Natural killer cell treated with Interleukin-12 subunit alpha and Interleukin-12 subunit beta and Interleukin-15 and Interleukin-18, amount 100 ng/mL, for 72 hours (primary cell): ENCODE data around the gene STOML1. TPM values are rescaled to one million over a fixed set of nuclear protein-coding genes. Genes with fewer than 3 reads are reported as not detected.
"Not testable (repeated sequence)": the region's sequence is repeated elsewhere in the genome, so short reads cannot be mapped to it uniquely, and the experiment has no call there.

Experiments used
- ATAC-seq, 2 donors: fragments of 150-1000 bp; cut with Tn5 transposase in 1 of 2; sonication (Bioruptor Pico), chemical (Tn5 transposase) in 1 of 2; 2 replicates each; pipeline ENCODE4 v1.10.0; 2021
- DNase-seq: peaks from one replicate; pipeline ENCODE4 v3.0.0; 2022; ENCODE audit warnings: low spot score
- H3K27ac Mint-ChIP-seq, 2 donors: 1 replicate in 1 of 2; 2 replicates in 1 of 2; pipeline ENCODE4 v1.8.0; 2022; ENCODE audit warnings: mixed read lengths in 2 of 2, mild to moderate bottlenecking in 1 of 2, moderate library complexity in 1 of 2
- H3K27me3 Mint-ChIP-seq, 2 donors: 1 replicate in 1 of 2; 2 replicates in 1 of 2; pipeline ENCODE4 v1.8.0; 2022; ENCODE audit warnings: mixed read lengths in 2 of 2
- H3K36me3 Mint-ChIP-seq: one replicate; pipeline ENCODE4 v1.8.0; 2022; ENCODE audit warnings: mixed read lengths
- H3K4me1 Mint-ChIP-seq, 2 donors: 1 replicate in 1 of 2; 2 replicates in 1 of 2; pipeline ENCODE4 v1.8.0; 2022; ENCODE audit warnings: low read depth in 2 of 2, mixed read lengths in 2 of 2, mild to moderate bottlenecking in 1 of 2
- H3K4me3 Mint-ChIP-seq: one replicate; pipeline ENCODE4 v1.8.0; 2022; ENCODE audit warnings: mixed read lengths
- H3K9me3 Mint-ChIP-seq: 2 replicates; pipeline ENCODE4 v1.8.0; 2022; ENCODE audit warnings: mixed read lengths
- total RNA-seq, 2 donors: library from RNA; stranded (reverse); gene quantifications; one replicate each; pipeline ENCODE4 v1.2.3, GENCODE V29; 2022

Gene STOML1
- total RNA-seq, 2 donors from 2014 or later, result 14.3 to 17.9 TPM

GRCh38 chr15:73975440-73976125, 16.5 kb downstream of the STOML1 start:
- not testable (repeated sequence) for H3K27ac Mint-ChIP-seq, H3K4me1 Mint-ChIP-seq, H3K4me3 Mint-ChIP-seq, H3K36me3 Mint-ChIP-seq, ATAC-seq, H3K9me3 Mint-ChIP-seq
- peaks cover 32 to 36% of the 10 kb centered on the region in 2 donors for H3K27me3 Mint-ChIP-seq
- peak; percentile 23 for DNase-seq

- not testable (repeated sequence) for H3K9me3 Mint-ChIP-seq, ATAC-seq
Observed at GRCh38 chr15:73973683-73974200, 18.4 kb downstream of the STOML1 start.

GRCh38 chr15:73972984-73973682, 19.0 kb downstream of the STOML1 start:
- peak; percentile 83 for ATAC-seq
- DNase-seq, result peak; percentile 79
- H3K4me3 Mint-ChIP-seq, result no peak overlapping the region
- no peak overlapping the region for H3K27ac Mint-ChIP-seq
- H3K27me3 Mint-ChIP-seq, result peaks cover 27 to 28% of the 10 kb centered on the region in 2 donors
- peaks cover 0 to 9% of the 10 kb centered on the region in 2 donors for H3K4me1 Mint-ChIP-seq
- H3K36me3 Mint-ChIP-seq, result peaks cover 6% of the 10 kb centered on the region
- H3K9me3 Mint-ChIP-seq, result no peaks in the 10 kb centered on the region

More at GRCh38 chr15:73973683-73974200, 18.4 kb downstream of the STOML1 start:
- not testable (repeated sequence) for H3K27ac Mint-ChIP-seq, DNase-seq, H3K4me1 Mint-ChIP-seq, H3K4me3 Mint-ChIP-seq, H3K36me3 Mint-ChIP-seq
- H3K27me3 Mint-ChIP-seq, result peaks cover 29 to 31% of the 10 kb centered on the region in 2 donors

- Mint-ChIP-seq H3K9me3 (no peaks in the 10 kb centered on the region), H3K36me3 (no peaks in the 10 kb centered on the region), H3K27ac (no peak overlapping the region), H3K27me3 (peaks cover 1 to 8% of the 10 kb centered on the region in 2 donors), H3K4me1 (peaks cover 20 to 24% of the 10 kb centered on the region in 2 donors), H3K4me3 (no peak overlapping the region)
- ATAC-seq, result no peak
- no peak for DNase-seq
Observed at GRCh38 chr15:73969151-73969759, 22.8 kb downstream of the STOML1 start.

GRCh38 chr15:73968461-73968860, 23.6 kb downstream of the STOML1 start:
- Mint-ChIP-seq H3K36me3 (no peaks in the 10 kb centered on the region), H3K27ac (peak overlapping the region in 1 of 2 donors; percentile 57), H3K4me3 (no peak overlapping the region), H3K9me3 (no peaks in the 10 kb centered on the region), H3K27me3 (peaks cover 0 to 6% of the 10 kb centered on the region in 2 donors), H3K4me1 (peaks cover 19 to 24% of the 10 kb centered on the region in 2 donors)
- ATAC-seq, result no peak
- DNase-seq, result no peak

GRCh38 chr15:73965758-73966113, 26.4 kb downstream of the STOML1 start:
- DNase-seq, result no peak
- H3K4me1 Mint-ChIP-seq, result peaks cover 19 to 24% of the 10 kb centered on the region in 2 donors
- peaks cover 0 to 6% of the 10 kb centered on the region in 2 donors for H3K27me3 Mint-ChIP-seq

GRCh38 chr15:73965094-73965757, 26.9 kb downstream of the STOML1 start:
- Mint-ChIP-seq H3K9me3 (no peaks in the 10 kb centered on the region), H3K27ac (peak overlapping the region in 1 of 2 donors; percentile 65), H3K27me3 (peaks cover 0 to 6% of the 10 kb centered on the region in 2 donors), H3K4me1 (peaks cover 19 to 24% of the 10 kb centered on the region in 2 donors), H3K36me3 (no peaks in the 10 kb centered on the region), H3K4me3 (peak overlapping the region; percentile 70)
- DNase-seq (no peak), ATAC-seq (peak in 1 of 2 donors; percentile 51)

More at GRCh38 chr15:73965758-73966113, 26.4 kb downstream of the STOML1 start:
- Mint-ChIP-seq H3K36me3 (no peaks in the 10 kb centered on the region), H3K4me3 (peak overlapping the region; percentile 70), H3K27ac (peak overlapping the region; percentile 13 to 65), H3K9me3 (no peaks in the 10 kb centered on the region)
- peak; percentile 56 to 66 for ATAC-seq

- peak overlapping the region in 1 of 2 donors; percentile 65 for H3K27ac Mint-ChIP-seq
- peak; percentile 86 for DNase-seq
- no peaks in the 10 kb centered on the region for H3K9me3 Mint-ChIP-seq
- H3K4me1 Mint-ChIP-seq, result peaks cover 20 to 25% of the 10 kb centered on the region in 2 donors
- peak overlapping the region; percentile 70 for H3K4me3 Mint-ChIP-seq
- ATAC-seq, result peak; percentile 88 to 91
- peaks cover 0 to 6% of the 10 kb centered on the region in 2 donors for H3K27me3 Mint-ChIP-seq
- H3K36me3 Mint-ChIP-seq, result no peaks in the 10 kb centered on the region
Observed at GRCh38 chr15:73964736-73965093, 27.4 kb downstream of the STOML1 start.

- H3K9me3 Mint-ChIP-seq, result no peaks in the 10 kb centered on the region
Observed at GRCh38 chr15:73962433-73962832, 29.7 kb downstream of the STOML1 start.

GRCh38 chr15:73960472-73961070, 31.5 kb downstream of the STOML1 start:
- H3K36me3 Mint-ChIP-seq, H3K9me3 Mint-ChIP-seq, ATAC-seq, H3K27me3 Mint-ChIP-seq, H3K27ac Mint-ChIP-seq, DNase-seq, H3K4me3 Mint-ChIP-seq: not testable (repeated sequence)
- H3K4me1 Mint-ChIP-seq, result peaks cover 20 to 29% of the 10 kb centered on the region in 2 donors

More at GRCh38 chr15:73962433-73962832, 29.7 kb downstream of the STOML1 start:
- DNase-seq (no peak), ATAC-seq (no peak)
- H3K4me1 Mint-ChIP-seq, result peaks cover 27 to 36% of the 10 kb centered on the region in 2 donors
- peaks cover 0 to 8% of the 10 kb centered on the region in 2 donors for H3K27me3 Mint-ChIP-seq
- no peak overlapping the region for H3K27ac Mint-ChIP-seq
- H3K36me3 Mint-ChIP-seq, result no peaks in the 10 kb centered on the region
- no peak overlapping the region for H3K4me3 Mint-ChIP-seq

GRCh38 chr15:73959801-73960200, 32.3 kb downstream of the STOML1 start:
- ATAC-seq (no peak), DNase-seq (no peak)
- Mint-ChIP-seq H3K36me3 (no peaks in the 10 kb centered on the region), H3K9me3 (no peaks in the 10 kb centered on the region), H3K4me3 (peak overlapping the region; percentile 20), H3K27ac (no peak overlapping the region), H3K27me3 (peaks cover 0 to 7% of the 10 kb centered on the region in 2 donors), H3K4me1 (peaks cover 15 to 21% of the 10 kb centered on the region in 2 donors)

GRCh38 chr15:73959012-73959581, 33.0 kb downstream of the STOML1 start:
- Mint-ChIP-seq H3K4me3 (no peak overlapping the region), H3K9me3 (no peaks in the 10 kb centered on the region), H3K27ac (no peak overlapping the region)

More at GRCh38 chr15:73959012-73959581, 33.0 kb downstream of the STOML1 start:
- peak; percentile 20 to 77 for ATAC-seq
- Mint-ChIP-seq H3K4me1 (peaks cover 12 to 18% of the 10 kb centered on the region in 2 donors), H3K36me3 (no peaks in the 10 kb centered on the region), H3K27me3 (peaks cover 0 to 5% of the 10 kb centered on the region in 2 donors)
- DNase-seq, result no peak
